Activated CD8-positive, alpha-beta T cell treated with anti-CD3 and anti-CD28 coated beads, Interleukin-2, amount 10 ng/mL, durations not matched to agents 7 days and 5 days (primary cell): ENCODE data around the gene SLC26A9. TPM values are rescaled to one million over a fixed set of nuclear protein-coding genes. Genes with fewer than 3 reads are reported as not detected.

ENCODE experiments used
- ATAC-seq: fragments of 150-1000 bp; cut with Tn5 transposase; one replicate; pipeline ENCODE4 v1.10.0; 2021; ENCODE audit warnings: moderate library complexity
- CTCF ChIA-PET: fragments of 350-600 bp; sonication (Branson Sonifier 250); formaldehyde crosslinking; loops from one replicate; lab custom pipeline; 2021; ENCODE audit warnings: antibody characterized with exemption; lab: Charles Lee
- POLR2A ChIA-PET: fragments of 350-600 bp; sonication (Branson Sonifier 250); formaldehyde crosslinking; loops from one replicate; lab custom pipeline; 2021; ENCODE audit warnings: antibody characterized with exemption; lab: Charles Lee
- DNase-seq: peaks from one replicate; pipeline ENCODE4 v3.0.0-alpha.2; 2020
- H3K27ac Mint-ChIP-seq: one replicate; pipeline ENCODE4 v1.8.0; 2021; ENCODE audit warnings: mild to moderate bottlenecking, mixed read lengths
- H3K27me3 Mint-ChIP-seq: one replicate; pipeline ENCODE4 v1.8.0; 2021; ENCODE audit warnings: low read depth, mixed read lengths
- H3K36me3 Mint-ChIP-seq: one replicate; pipeline ENCODE4 v1.8.0; 2021; ENCODE audit warnings: low read depth, mixed read lengths
- H3K4me1 Mint-ChIP-seq: one replicate; pipeline ENCODE4 v1.8.0; 2021; ENCODE audit warnings: low read depth, mixed read lengths
- H3K4me3 Mint-ChIP-seq: one replicate; pipeline ENCODE4 v1.8.0; 2021; ENCODE audit warnings: mild to moderate bottlenecking, mixed read lengths
- H3K9me3 Mint-ChIP-seq: one replicate; pipeline ENCODE4 v1.8.0; 2022; ENCODE audit warnings: mixed read lengths; ENCODE audit not compliant: insufficient read depth
- total RNA-seq, 2 experiments: library from RNA; stranded (reverse); gene quantifications; one replicate each; pipeline ENCODE4 v1.2.3, GENCODE V29; 2021

The SLC26A9 gene, protein sequence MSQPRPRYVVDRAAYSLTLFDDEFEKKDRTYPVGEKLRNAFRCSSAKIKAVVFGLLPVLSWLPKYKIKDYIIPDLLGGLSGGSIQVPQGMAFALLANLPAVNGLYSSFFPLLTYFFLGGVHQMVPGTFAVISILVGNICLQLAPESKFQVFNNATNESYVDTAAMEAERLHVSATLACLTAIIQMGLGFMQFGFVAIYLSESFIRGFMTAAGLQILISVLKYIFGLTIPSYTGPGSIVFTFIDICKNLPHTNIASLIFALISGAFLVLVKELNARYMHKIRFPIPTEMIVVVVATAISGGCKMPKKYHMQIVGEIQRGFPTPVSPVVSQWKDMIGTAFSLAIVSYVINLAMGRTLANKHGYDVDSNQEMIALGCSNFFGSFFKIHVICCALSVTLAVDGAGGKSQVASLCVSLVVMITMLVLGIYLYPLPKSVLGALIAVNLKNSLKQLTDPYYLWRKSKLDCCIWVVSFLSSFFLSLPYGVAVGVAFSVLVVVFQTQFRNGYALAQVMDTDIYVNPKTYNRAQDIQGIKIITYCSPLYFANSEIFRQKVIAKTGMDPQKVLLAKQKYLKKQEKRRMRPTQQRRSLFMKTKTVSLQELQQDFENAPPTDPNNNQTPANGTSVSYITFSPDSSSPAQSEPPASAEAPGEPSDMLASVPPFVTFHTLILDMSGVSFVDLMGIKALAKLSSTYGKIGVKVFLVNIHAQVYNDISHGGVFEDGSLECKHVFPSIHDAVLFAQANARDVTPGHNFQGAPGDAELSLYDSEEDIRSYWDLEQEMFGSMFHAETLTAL
- not detected for total RNA-seq

DNA sequence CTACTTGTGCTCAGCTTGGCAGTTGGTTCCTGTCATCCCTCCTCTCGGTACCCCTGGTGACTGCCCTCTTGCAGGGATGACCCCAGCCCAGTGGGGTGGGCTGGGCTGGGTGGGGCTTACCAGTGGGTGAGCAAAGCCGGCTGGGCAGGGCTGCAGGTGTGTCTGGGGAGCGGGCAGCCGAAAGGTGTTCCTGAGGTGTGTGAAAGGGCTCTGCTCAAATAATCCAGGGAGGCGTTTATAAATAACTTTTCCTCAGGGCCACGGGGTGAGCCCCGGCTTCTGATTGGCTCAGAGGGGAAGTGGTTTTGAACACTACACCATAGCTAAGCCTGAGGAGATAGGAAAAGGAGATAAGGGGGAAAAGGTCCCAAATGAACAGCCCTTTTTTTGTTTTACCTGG is at the start of gene SLC26A9:
Gene SLC26A9, minus strand, starts transcription at position 212 of the 400 bp plus-strand sequence. CDS start 7,636 bp downstream, outside the sequence.
- H3K4me3 Mint-ChIP-seq, result no peak within 1 kb of the TSS
- POLR2A ChIA-PET, result no interaction called here
- DNase-seq (no peak), ATAC-seq (no peak)
- CTCF ChIA-PET, result interaction anchor here (1.0 to 2.2 kb wide), 2 partner anchors 34 to 151 kb away, joined by 3 to 11 read pairs; no protein-coding TSS in a partner anchor
- no peaks in the 10 kb centered on the region for H3K4me1 Mint-ChIP-seq
- H3K27ac Mint-ChIP-seq, result no peak within 1 kb of the TSS
- no peaks in the 10 kb centered on the region for H3K36me3 Mint-ChIP-seq
- peaks cover 25% of the 10 kb centered on the region for H3K27me3 Mint-ChIP-seq
- H3K9me3 Mint-ChIP-seq, result no peaks in the 10 kb centered on the region

DNA sequence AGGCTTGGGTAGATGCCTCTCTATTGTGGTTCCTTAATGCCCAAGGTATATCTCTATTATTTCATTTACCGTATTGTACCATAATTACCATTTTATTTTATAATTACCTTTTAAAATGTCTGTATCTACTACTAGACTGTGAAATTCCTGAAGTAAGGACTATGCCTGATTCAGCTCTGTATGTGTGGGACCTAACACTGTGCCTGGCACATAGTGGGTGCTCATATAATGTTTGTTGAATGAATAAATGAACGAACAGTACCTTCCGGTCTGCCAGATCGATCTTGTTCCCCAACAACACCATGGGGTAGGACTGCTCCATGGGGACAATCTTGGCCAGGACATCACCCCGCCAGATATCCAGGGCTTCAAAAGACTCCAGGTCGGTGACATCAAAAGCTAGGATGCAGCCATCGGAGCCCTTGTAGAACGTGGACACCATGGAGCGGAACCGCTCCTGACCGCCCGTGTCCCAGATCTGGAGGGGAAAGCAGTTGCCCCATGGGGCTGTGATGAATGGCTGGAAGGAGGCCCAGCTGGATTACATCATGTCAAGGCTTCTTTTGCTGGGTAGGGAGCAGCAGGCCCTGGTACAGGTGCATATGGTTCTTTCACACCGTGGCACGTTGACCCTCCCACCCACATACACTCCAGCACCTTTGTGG is 49.1 kb upstream of the SLC26A9 start:
- Mint-ChIP-seq H3K4me3 (no peak overlapping the region), H3K36me3 (no peaks in the 10 kb centered on the region), H3K4me1 (no peaks in the 10 kb centered on the region), H3K27ac (no peak overlapping the region), H3K27me3 (peaks cover 12% of the 10 kb centered on the region), H3K9me3 (no peaks in the 10 kb centered on the region)
- ChIA-PET POLR2A (no interaction called here), CTCF (interaction anchor here (0.7 to 1.4 kb wide), 4 partner anchors 15 to 201 kb away, joined by 3 to 5 read pairs (median 4); no protein-coding TSS in a partner anchor)
- DNase-seq, result no peak
- ATAC-seq, result no peak

DNA sequence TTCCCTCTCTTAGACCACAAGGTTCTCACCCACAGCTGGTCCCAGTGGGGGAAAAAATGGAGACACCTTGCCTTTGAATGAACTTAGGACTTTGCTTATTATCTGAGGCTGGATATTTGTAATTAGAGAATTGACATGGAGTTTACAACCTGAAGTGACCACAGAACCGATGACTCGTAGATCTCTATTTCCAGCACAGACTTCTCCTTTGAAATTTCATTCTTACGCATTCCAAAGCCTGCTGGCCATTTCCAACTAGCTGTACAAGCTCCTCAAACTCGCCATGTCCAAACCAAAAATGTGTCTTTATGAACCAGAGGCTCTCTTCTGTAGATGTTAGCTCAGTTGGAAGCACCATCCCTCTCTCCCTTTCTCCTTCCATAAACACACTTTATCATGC is 48.0 kb upstream of the SLC26A9 start:
- H3K27ac Mint-ChIP-seq, result no peak overlapping the region
- no peak overlapping the region for H3K4me3 Mint-ChIP-seq
- H3K27me3 Mint-ChIP-seq, result peaks cover 6% of the 10 kb centered on the region
- DNase-seq (no peak), ATAC-seq (no peak)
- no peaks in the 10 kb centered on the region for H3K36me3 Mint-ChIP-seq
- no peaks in the 10 kb centered on the region for H3K4me1 Mint-ChIP-seq
- POLR2A ChIA-PET, result no interaction called here
- CTCF ChIA-PET, result interaction anchor here (1.0 to 1.7 kb wide), 4 partner anchors 39 to 200 kb away, joined by 3 to 5 read pairs (median 4); no protein-coding TSS in a partner anchor
- H3K9me3 Mint-ChIP-seq, result no peaks in the 10 kb centered on the region

DNA sequence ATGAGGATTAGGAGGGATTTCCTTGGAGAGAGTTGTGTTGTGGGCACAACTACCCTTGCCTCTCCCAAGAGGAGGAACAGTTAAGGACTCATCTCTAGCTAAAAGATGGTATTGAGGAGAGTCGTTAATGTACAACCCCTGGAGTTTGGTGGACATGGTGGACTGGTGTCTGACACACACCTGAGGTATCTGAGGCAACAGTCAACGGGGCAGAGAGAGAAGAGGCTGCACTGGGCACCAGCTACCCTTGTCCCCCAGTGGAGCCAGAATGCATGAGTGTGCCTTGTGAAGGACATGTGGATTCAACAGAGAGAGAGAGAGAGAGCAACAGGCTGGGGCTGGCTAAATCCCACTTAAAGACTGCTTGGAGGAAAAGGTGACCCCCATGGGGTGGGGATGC is 47.0 kb upstream of the SLC26A9 start:
- Mint-ChIP-seq H3K36me3 (no peaks in the 10 kb centered on the region), H3K27ac (no peak overlapping the region), H3K4me1 (no peaks in the 10 kb centered on the region), H3K9me3 (no peaks in the 10 kb centered on the region), H3K27me3 (peaks cover 6% of the 10 kb centered on the region), H3K4me3 (no peak overlapping the region)
- DNase-seq, result no peak
- CTCF ChIA-PET, result interaction anchor here (1.2 to 1.7 kb wide), 2 partner anchors 13 to 40 kb away, joined by 3 to 7 read pairs; no protein-coding TSS in a partner anchor
- POLR2A ChIA-PET, result no interaction called here
- ATAC-seq, result no peak

DNA sequence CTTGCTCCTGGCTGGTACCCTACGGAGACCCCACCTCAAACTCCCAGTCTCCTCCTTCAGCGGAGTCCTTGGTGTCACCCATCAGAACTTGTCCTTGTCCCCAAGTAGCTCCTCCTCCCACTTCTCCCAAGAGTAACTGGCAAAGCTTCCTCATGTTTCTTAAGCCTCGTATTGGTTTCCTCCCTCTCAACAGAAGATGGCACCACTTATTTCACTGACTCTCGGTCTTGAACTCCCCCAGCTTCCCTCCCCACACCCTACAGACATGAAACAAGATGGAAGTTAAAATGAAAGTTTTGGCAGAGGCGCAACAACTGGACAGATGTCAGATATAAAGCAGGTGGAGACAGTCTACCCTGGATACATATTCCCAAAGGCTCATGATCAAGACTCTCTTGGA is 46.5 kb upstream of the SLC26A9 start:
- POLR2A ChIA-PET, result no interaction called here
- no peaks in the 10 kb centered on the region for H3K9me3 Mint-ChIP-seq
- H3K4me1 Mint-ChIP-seq, result no peaks in the 10 kb centered on the region
- no peak overlapping the region for H3K27ac Mint-ChIP-seq
- H3K36me3 Mint-ChIP-seq, result no peaks in the 10 kb centered on the region
- peaks cover 6% of the 10 kb centered on the region for H3K27me3 Mint-ChIP-seq
- DNase-seq (no peak), ATAC-seq (no peak)
- CTCF ChIA-PET, result interaction anchor here (1.2 to 1.7 kb wide), 2 partner anchors 12 to 41 kb away, joined by 3 to 7 read pairs; no protein-coding TSS in a partner anchor
- H3K4me3 Mint-ChIP-seq, result no peak overlapping the region

DNA sequence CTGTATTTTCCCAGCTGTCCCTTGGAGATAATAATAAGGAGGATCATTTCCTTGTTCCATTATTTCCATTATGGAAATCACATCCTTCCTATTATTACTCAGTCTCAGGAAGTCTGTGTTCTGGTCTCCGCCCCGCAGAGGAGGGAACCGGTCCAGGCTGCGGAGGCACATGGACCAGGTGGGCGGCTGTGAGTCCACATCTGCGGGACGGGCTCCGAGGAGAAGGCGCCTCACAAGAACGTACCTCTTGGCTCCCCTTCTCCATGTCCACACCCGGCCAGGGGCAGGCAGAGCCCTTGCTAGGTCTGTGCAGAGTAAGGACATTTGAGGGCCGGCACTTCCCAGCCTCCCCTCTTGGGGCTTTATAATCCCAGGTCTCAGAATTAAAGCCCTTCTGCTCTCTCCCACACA is 45.3 kb upstream of the SLC26A9 start:
- Mint-ChIP-seq H3K27ac (no peak overlapping the region), H3K36me3 (no peaks in the 10 kb centered on the region), H3K4me1 (no peaks in the 10 kb centered on the region), H3K27me3 (peaks cover 6% of the 10 kb centered on the region), H3K4me3 (no peak overlapping the region), H3K9me3 (no peaks in the 10 kb centered on the region)
- CTCF ChIA-PET, result interaction anchor here (3.7 kb wide), 1 partner anchor 11 kb away, joined by 45 read pairs; no protein-coding TSS in a partner anchor
- POLR2A ChIA-PET, result no interaction called here
- no peak for ATAC-seq
- DNase-seq, result no peak

DNA sequence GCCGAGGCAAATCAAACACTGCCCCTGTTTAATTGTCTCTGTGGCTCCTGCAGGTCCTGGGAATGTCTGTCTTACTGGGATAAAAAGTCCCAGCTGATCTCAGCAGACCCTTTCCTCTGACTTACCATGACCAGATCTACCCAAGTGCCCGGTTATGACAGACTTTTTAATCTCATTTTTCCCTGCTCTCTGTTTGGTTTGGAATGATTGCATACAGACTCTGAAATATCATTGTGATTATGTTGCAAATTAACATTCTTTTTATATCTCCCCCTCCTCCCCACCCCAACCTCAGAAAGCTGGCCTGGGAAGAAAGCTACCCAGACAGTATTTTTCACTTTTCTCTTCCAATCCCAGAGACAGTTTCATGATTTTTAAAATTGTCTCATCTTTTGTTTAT is 43.6 kb upstream of the SLC26A9 start:
- ATAC-seq (no peak), DNase-seq (no peak)
- Mint-ChIP-seq H3K27me3 (peaks cover 7% of the 10 kb centered on the region), H3K9me3 (no peaks in the 10 kb centered on the region), H3K27ac (no peak overlapping the region), H3K4me1 (no peaks in the 10 kb centered on the region), H3K36me3 (no peaks in the 10 kb centered on the region), H3K4me3 (no peak overlapping the region)
- ChIA-PET CTCF (interaction anchor here (1.2 to 7.1 kb wide), 5 partner anchors 10 to 119 kb away, joined by 3 to 71 read pairs (median 24); no protein-coding TSS in a partner anchor), POLR2A (interaction anchor here (0.6 kb wide), 1 partner anchor 132 kb away, joined by 4 read pairs; no protein-coding TSS in a partner anchor)

DNA sequence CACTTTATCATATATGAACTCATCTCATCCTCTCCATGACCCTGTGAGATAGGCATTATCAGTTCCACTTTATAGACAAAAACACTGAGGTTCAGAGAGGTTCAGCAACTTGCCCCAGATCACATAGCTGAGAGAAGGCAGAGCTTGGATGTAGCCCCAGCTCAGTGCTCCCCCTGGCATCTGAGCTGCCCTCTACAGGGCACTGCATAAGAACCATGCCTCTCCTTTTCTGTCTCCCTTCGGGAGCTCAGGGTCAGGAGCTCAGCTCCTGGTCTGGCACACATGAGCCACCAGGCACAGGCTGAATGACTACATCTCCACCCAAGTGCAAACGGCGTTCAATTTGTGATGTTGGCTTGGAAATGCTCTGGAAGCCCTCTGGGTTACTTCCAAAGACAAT is 43.0 kb upstream of the SLC26A9 start:
- H3K36me3 Mint-ChIP-seq, result no peaks in the 10 kb centered on the region
- H3K27ac Mint-ChIP-seq, result no peak overlapping the region
- no peak overlapping the region for H3K4me3 Mint-ChIP-seq
- CTCF ChIA-PET, result interaction anchor here (0.9 to 7.1 kb wide), 9 partner anchors 9 to 195 kb away, joined by 3 to 71 read pairs (median 8); no protein-coding TSS in a partner anchor
- DNase-seq, result no peak
- H3K4me1 Mint-ChIP-seq, result no peaks in the 10 kb centered on the region
- POLR2A ChIA-PET, result interaction anchor here (0.6 kb wide), 1 partner anchor 131 kb away, joined by 4 read pairs; no protein-coding TSS in a partner anchor
- peaks cover 7% of the 10 kb centered on the region for H3K27me3 Mint-ChIP-seq
- no peaks in the 10 kb centered on the region for H3K9me3 Mint-ChIP-seq
- no peak for ATAC-seq

DNA sequence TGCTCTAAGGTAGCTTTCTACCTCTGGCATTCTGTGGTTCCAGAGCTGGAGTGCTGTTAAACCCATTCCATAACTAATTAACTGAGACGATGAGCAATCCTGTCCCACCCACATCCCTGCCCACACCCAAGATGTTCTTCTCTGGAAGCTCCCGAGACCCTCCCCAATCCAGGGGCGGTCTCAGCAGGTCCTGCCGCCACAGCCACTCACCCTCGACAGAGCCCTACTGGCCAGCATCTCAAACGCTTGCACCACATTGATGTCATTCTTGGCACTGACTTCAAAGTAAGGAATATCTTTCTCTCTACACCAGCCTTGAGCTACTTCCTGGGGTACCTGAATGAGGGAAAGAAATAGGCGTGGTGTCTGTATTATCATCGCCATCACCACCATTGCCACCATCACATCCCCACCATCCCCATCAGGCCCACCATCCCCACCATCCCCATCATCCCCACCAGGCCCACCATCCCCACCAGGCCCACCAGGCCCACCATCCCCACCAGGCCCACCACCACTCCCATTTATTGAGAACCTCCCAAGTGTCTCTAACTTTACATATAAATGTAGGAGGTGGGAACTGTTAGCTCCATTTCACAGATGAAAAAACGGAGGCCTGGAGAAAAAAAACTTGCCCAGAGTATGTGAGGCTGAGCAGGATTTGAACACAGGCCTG is 42.2 kb upstream of the SLC26A9 start:
- H3K27me3 Mint-ChIP-seq, result peaks cover 7% of the 10 kb centered on the region
- ATAC-seq (no peak), DNase-seq (no peak)
- ChIA-PET CTCF (interaction anchor here (0.9 to 7.1 kb wide), 9 partner anchors 8 to 194 kb away, joined by 3 to 71 read pairs (median 8); no protein-coding TSS in a partner anchor), POLR2A (no interaction called here)
- H3K36me3 Mint-ChIP-seq, result no peaks in the 10 kb centered on the region
- H3K4me1 Mint-ChIP-seq, result no peaks in the 10 kb centered on the region
- no peaks in the 10 kb centered on the region for H3K9me3 Mint-ChIP-seq
- no peak overlapping the region for H3K27ac Mint-ChIP-seq
- no peak overlapping the region for H3K4me3 Mint-ChIP-seq

DNA sequence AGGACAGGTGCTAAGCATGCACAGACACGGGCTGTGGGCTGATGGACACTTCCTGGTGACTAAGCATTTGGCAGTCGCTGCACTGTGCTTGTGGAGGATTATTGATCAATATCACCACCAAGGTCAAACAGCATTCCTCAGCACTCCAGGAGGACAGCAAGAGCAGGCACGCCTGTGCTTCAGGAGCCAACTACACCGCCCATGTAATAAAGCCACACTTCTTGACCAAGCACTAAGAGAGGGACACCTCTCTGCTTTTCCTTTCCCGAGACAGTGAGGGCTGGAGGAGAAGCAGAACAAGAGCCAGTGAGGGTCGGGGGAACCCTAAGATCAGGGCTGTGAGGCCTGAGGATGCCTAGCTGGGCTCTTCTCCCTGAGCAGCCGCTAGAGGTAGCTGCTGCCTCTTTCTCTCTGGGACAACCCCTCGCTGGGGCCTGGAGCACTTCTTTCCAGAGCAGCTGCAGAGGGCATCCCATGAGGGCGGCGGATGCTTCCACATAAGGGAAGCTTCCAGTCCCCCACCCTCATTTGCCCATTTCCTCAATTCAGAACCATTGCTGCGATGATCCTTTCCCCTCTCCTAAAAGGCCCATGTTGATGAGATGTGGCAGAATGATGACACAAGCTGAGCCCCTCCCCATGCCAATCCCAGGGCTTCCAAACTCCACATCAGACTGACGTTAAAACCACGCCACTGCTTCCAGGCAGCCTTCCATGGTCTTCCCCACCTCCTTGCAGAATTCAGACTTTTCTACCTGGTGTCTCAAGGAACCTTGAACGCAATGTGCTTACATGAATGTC is 40.9 kb upstream of the SLC26A9 start:
- POLR2A ChIA-PET, result no interaction called here
- CTCF ChIA-PET, result interaction anchor here (0.7 to 7.1 kb wide), 15 partner anchors 9 to 244 kb away, joined by 3 to 71 read pairs (median 5); no protein-coding TSS in a partner anchor
- peak; percentile 63 for ATAC-seq

More for the DNA sequence above, 40.9 kb upstream of the SLC26A9 start:
- H3K27ac Mint-ChIP-seq, result no peak overlapping the region
- no peaks in the 10 kb centered on the region for H3K9me3 Mint-ChIP-seq
- no peaks in the 10 kb centered on the region for H3K4me1 Mint-ChIP-seq
- no peak overlapping the region for H3K4me3 Mint-ChIP-seq
- H3K36me3 Mint-ChIP-seq, result no peaks in the 10 kb centered on the region
- peaks cover 5% of the 10 kb centered on the region for H3K27me3 Mint-ChIP-seq
- DNase-seq, result peak; percentile 46
